PC-9 (cell line): ENCODE data around the gene MYRIP. TPM values are rescaled to one million over a fixed set of nuclear protein-coding genes. Genes with fewer than 3 reads are reported as not detected.

Experiments used
- BruUV-seq: library from RNA; stranded (reverse); fragments of 400-500 nt; replicated peaks from 2 replicates; lab custom pipeline; 2021; lab: Mats Ljungman, UMichigan
- CTCF ChIA-PET: fragments of 300-600 bp; sonication (Branson Sonifier 250); formaldehyde crosslinking; loops from one replicate; lab custom pipeline; 2022; ENCODE audit warnings: antibody characterized with exemption; lab: Charles Lee
- POLR2A ChIA-PET: fragments of 300-600 bp; sonication (Branson Sonifier 250); formaldehyde crosslinking; loops from one replicate; lab custom pipeline; 2022; ENCODE audit warnings: antibody characterized with exemption; ENCODE audit not compliant: unreplicated experiment; lab: Charles Lee
- DNase-seq, 2 experiments: peaks; one replicate each; pipeline versions ENCODE4 v3.0.0 to v3.0.0-alpha.2; 2015 to 2022; ENCODE audit warnings: mixed read lengths in 1 of 2
- H2AFZ ChIP-seq: fragments of 200-600 bp; sonication (generic); 2 replicates; pipeline ENCODE4 v1.8.1; 2017; ENCODE audit warnings: antibody characterized with exemption
- H3F3A ChIP-seq: fragments of 200-600 bp; sonication (generic); 2 replicates; pipeline ENCODE4 v1.8.1; 2017; ENCODE audit warnings: antibody characterized with exemption, mild to moderate bottlenecking, low read depth; ENCODE audit not compliant: insufficient read depth
- H3K27ac ChIP-seq: fragments of 200-600 bp; sonication (generic); 2 replicates; pipeline ENCODE4 v1.6.1; 2016; ENCODE audit warnings: mixed run types
- H3K27me3 ChIP-seq: fragments of 200-600 bp; sonication (generic); 2 replicates; pipeline ENCODE4 v1.6.1; 2016; ENCODE audit warnings: low read depth, mixed run types; ENCODE audit not compliant: insufficient read depth
- H3K36me3 ChIP-seq: fragments of 200-600 bp; sonication (generic); 2 replicates; pipeline ENCODE4 v1.6.1; 2016; ENCODE audit warnings: low read depth, mixed run types
- H3K4me1 ChIP-seq: fragments of 200-600 bp; sonication (generic); replicated peaks from 2 replicates; pipeline ENCODE4 v1.6.1; 2016; ENCODE audit warnings: mixed run types; ENCODE audit not compliant: insufficient read depth
- H3K4me2 ChIP-seq: fragments of 200-600 bp; sonication (generic); 2 replicates; pipeline ENCODE4 v1.6.1; 2017; ENCODE audit warnings: mixed run types
- H3K4me3 ChIP-seq: fragments of 200-600 bp; sonication (generic); 2 replicates; pipeline ENCODE4 v1.6.1; 2016; ENCODE audit warnings: mixed run types
- H3K79me2 ChIP-seq: fragments of 200-600 bp; sonication (generic); 2 replicates; pipeline ENCODE4 v1.6.1; 2017; ENCODE audit warnings: low read depth, mixed run types
- H3K9me2 ChIP-seq: fragments of 200-600 bp; sonication (generic); 2 replicates; pipeline ENCODE4 v1.8.1; 2017; ENCODE audit warnings: mild to moderate bottlenecking; ENCODE audit not compliant: insufficient read depth
- H3K9me3 ChIP-seq: fragments of 200-600 bp; sonication (generic); 2 replicates; pipeline ENCODE4 v1.8.1; 2016; ENCODE audit warnings: low read depth; ENCODE audit not compliant: insufficient read depth
- H4K20me1 ChIP-seq: fragments of 200-600 bp; sonication (generic); 2 replicates; pipeline ENCODE4 v1.8.1; 2017; ENCODE audit not compliant: insufficient read depth
- CTCF ChIP-seq: fragments of 200-600 bp; sonication (generic); conservative IDR thresholded peaks from 2 replicates; pipeline ENCODE4 v1.6.1; 2017; ENCODE audit warnings: mixed run types, antibody characterized with exemption, mild to moderate bottlenecking, moderate library complexity
- EZH2 ChIP-seq: fragments of 200-600 bp; sonication (generic); IDR thresholded peaks from 2 replicates; pipeline ENCODE4 v1.8.0; 2017; ENCODE audit warnings: antibody characterized with exemption, low read depth
- intact Hi-C: fragments of 100-400 bp; cut with micrococcal nuclease; formaldehyde crosslinking; loops from one replicate; pipeline ENCODE4 v1.10.0; 2022; ENCODE audit not compliant: unreplicated experiment
- total RNA-seq: library from RNA; stranded (reverse); gene quantifications from 2 replicates; pipeline ENCODE4 v1.2.3, GENCODE V29; 2021

The MYRIP gene
- total RNA-seq, 1 experiment from 2014 or later = not detected

DNA sequence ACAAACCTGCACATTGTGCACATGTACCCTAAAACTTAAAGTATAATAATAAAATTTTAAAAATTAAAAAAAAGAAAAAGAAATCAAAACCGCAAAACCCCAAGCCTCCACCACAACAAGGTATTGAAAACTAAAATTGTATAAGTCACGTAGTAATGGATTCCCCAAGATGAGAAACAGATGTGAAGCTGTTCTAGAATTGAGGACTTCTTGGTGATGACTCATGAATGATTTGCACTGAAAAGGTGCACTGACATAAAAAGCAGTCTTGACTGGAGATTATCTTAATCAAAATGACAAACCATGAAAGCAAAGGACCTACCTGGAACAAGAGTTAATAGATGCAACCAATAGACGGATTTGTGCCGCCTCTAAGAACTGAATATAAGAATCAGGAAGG, 225.8 kb downstream of the MYRIP start:
- Histone ChIP-seq H3K9me2 (no peaks in the 10 kb centered on the region; the same call in 1 of the 2 replicates), H3K4me1 (no peaks in the 10 kb centered on the region), H2AFZ (no peak overlapping the region), H3K79me2 (no peaks in the 10 kb centered on the region), H3K4me2 (no peak overlapping the region), H4K20me1 (no peaks in the 10 kb centered on the region), H3K9me3 (no peaks in the 10 kb centered on the region), H3F3A (no peaks in the 10 kb centered on the region), H3K27me3 (no peaks in the 10 kb centered on the region), H3K4me3 (no peak overlapping the region), H3K36me3 (no peaks in the 10 kb centered on the region), H3K27ac (no peak overlapping the region)
- ChIA-PET POLR2A (no interaction called here), CTCF (no interaction called here)
- no peak for DNase-seq
- intact Hi-C loops = no loop called here
- no TSS peak for BruUV-seq
- TF ChIP-seq EZH2 (no peak), CTCF (no peak)

DNA sequence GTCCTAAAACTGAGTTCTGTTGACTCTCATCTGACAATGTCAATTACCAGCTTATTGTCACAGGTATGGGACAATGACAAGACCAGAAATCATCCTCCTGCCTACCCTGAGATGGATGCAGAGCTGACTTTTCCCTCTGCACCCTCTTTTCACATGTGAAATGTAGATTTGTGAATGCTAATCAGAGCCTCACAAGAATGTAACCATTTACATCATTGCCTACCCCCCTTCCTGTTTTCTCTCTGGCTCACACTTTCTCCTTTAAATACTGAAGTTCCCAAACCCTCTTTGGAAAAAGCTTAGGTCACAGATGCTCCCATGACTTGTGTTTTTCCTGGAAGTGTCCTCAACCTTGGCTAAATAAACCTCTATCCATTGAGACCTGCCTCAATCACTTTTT, 228.2 kb downstream of the MYRIP start:
- H3K79me2 ChIP-seq = no peaks in the 10 kb centered on the region
- no peak overlapping the region for H3K4me3 ChIP-seq
- no peaks in the 10 kb centered on the region for H3K9me3 ChIP-seq
- DNase-seq = no peak
- H3K4me1 ChIP-seq = no peaks in the 10 kb centered on the region
- no peaks in the 10 kb centered on the region; the same call in 1 of the 2 replicates for H3K9me2 ChIP-seq
- H3K36me3 ChIP-seq = no peaks in the 10 kb centered on the region
- H2AFZ ChIP-seq = no peak overlapping the region
- no peak overlapping the region for H3K4me2 ChIP-seq
- no peaks in the 10 kb centered on the region for H4K20me1 ChIP-seq
- BruUV-seq = no TSS peak
- intact Hi-C loops = no loop called here
- no peak overlapping the region for H3K27ac ChIP-seq
- CTCF ChIA-PET = no interaction called here
- no peaks in the 10 kb centered on the region for H3K27me3 ChIP-seq
- POLR2A ChIA-PET = no interaction called here
- no peak for TF ChIP-seq CTCF
- no peak for TF ChIP-seq EZH2
- H3F3A ChIP-seq = no peaks in the 10 kb centered on the region

- H2AFZ ChIP-seq = no peak overlapping the region
- no peaks in the 10 kb centered on the region for H3K27me3 ChIP-seq
- H3K9me2 ChIP-seq = no peaks in the 10 kb centered on the region
- H3K4me3 ChIP-seq = no peak overlapping the region
- ChIA-PET POLR2A (no interaction called here), CTCF (no interaction called here)
- no peak overlapping the region for H3K4me2 ChIP-seq
- BruUV-seq = no TSS peak
- no peaks in the 10 kb centered on the region for H4K20me1 ChIP-seq
- H3K36me3 ChIP-seq = no peaks in the 10 kb centered on the region
- H3K27ac ChIP-seq = no peak overlapping the region
- no peak for DNase-seq
- H3F3A ChIP-seq = no peaks in the 10 kb centered on the region
- TF ChIP-seq CTCF (no peak), EZH2 (no peak)
- no peaks in the 10 kb centered on the region for H3K9me3 ChIP-seq
- intact Hi-C loops = no loop called here
- no peaks in the 10 kb centered on the region for H3K79me2 ChIP-seq
- no peaks in the 10 kb centered on the region for H3K4me1 ChIP-seq
Observed at GRCh38 chr3:40042752-40043443, 233.5 kb downstream of the MYRIP start.
